Subcutaneous adipose tissue (tissue), 4 donors: ENCODE measurements around the gene INSL4. TPM values are rescaled to one million over a fixed set of nuclear protein-coding genes. Genes with fewer than 3 reads are reported as not detected.

ENCODE experiments used
- CTCF ChIP-seq: fragments of 450-650 bp; IDR thresholded peaks from one replicate; pipeline ENCODE4 v1.5.1; 2016; ENCODE audit warnings: low read depth, mild to moderate bottlenecking, control low read depth, antibody characterized with exemption, moderate library complexity
- total RNA-seq, 4 donors: library from RNA; depleted of rRNA; stranded (reverse); fragments of >200 nt; gene quantifications; one replicate each; pipeline ENCODE4 v1.1.0, GENCODE V29; 2016

The INSL4 gene
- not detected for total RNA-seq

- TF ChIP-seq CTCF, result no peak
Observed at GRCh38 chr9:5231212-5231611, at the start of gene INSL4. Gene INSL4 (plus strand): TSS chr9:5231419. CDS start chr9:5231524, 105 bp downstream.

DNA sequence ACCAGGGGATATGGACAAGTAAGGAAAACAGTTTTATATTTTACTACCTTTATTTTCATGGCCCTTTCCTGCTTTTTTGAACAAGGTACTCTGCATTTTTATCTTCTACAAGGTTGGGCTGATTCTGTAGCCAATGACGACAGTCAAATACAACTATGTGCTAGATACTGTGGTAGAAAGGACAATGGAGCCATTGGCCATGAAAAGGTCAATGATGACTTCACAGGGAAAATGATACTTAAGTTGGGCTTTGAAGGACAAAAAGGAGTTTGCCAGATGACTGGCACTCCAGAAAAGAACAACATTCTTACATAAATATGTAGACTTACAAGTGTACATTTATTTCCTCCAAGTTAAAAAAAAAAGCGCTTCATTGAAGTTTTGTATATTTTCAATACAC, 46.4 kb upstream of the INSL4 start:
- TF ChIP-seq CTCF, result no peak

DNA sequence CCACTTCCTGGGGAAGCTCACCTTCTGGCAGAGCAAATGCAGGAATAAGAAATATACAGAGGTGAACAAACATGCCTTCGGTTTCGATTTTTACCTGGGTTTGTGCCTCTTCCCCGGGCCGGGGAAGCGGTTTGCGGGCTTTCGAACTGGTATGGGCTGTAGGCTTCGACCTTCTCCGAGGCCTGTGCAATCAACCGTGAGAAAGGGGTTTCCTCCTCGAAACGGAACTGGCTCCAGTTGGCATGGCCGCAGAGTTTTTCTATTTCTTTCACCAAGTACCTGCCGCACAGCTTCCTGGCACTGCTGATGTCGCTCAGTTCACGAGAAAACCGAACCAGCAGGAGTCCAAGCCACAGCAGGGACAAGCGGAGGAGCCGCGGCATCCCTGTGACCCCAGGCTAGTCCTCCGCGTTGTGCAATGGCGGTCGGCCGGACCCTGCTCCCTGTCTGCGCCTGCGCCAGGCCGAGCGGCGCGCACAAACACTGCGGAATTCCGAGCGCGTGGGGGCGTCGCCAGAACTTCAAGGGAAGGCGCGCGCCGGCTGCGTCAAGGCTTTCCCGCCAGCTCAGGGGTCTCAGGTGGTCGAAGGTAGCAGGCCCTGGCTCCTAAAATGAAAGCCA, 45.9 kb upstream of the INSL4 start, which contains the start of gene INSL6:
INSL6 (minus strand) TSS at position 420 of the 621 bp plus-strand sequence; CDS start at position 383, 37 bp downstream.
- TF ChIP-seq CTCF, result no peak

DNA sequence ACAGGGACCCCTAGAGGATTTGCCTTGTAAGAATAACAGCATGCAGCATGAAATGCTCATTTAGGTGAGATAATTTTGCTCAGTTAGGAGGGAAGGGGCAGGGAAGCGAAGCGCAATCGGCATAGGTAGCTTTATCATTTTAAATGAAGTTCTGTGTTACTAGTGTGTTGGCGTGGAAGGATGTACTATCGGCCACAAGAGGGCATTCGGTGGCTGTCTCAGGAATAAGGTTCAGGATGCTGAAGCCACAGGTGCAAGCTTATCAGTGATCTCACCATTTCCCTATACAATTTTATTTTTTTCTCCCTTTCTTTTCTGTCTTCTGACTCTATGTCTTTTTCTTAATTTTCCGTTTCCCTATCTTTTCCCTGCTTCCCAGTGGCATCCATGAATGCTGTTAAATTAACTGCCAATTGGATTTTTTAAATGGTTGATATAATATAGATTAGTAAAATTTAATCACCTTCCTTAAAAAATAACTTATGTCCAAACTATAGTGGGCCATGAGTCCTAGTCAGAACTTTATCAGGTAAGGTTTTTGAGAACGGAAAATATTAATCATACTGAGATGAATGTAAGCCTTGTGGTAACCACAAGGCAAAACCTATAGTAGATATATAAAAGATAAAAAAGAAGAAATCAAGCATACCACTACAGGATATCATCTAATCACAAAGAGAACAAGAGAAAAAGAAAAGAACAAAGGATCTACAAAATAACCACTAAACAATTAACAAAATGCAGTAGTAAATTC, 44.6 kb upstream of the INSL4 start:
- TF ChIP-seq CTCF, result no peak

GRCh38 chr9:5188060-5188984, 42.9 kb upstream of the INSL4 start:
- no peak for TF ChIP-seq CTCF

GRCh38 chr9:5191985-5192384, 39.2 kb upstream of the INSL4 start:
- TF ChIP-seq CTCF, result no peak

GRCh38 chr9:5193345-5193744, 37.9 kb upstream of the INSL4 start:
- TF ChIP-seq CTCF, result no peak
